NCI-H1417 (cell line): ENCODE results near the gene CACNG6.
"Not testable (repeated sequence)": the region's sequence is repeated elsewhere in the genome, so short reads cannot be mapped to it uniquely, and the experiment has no call there.

Source experiments
- DNase-seq, 3 experiments: peaks; one replicate each; lab custom pipeline; 2025; lab: John Stamatoyannopoulos, UW

Gene CACNG6

DNA sequence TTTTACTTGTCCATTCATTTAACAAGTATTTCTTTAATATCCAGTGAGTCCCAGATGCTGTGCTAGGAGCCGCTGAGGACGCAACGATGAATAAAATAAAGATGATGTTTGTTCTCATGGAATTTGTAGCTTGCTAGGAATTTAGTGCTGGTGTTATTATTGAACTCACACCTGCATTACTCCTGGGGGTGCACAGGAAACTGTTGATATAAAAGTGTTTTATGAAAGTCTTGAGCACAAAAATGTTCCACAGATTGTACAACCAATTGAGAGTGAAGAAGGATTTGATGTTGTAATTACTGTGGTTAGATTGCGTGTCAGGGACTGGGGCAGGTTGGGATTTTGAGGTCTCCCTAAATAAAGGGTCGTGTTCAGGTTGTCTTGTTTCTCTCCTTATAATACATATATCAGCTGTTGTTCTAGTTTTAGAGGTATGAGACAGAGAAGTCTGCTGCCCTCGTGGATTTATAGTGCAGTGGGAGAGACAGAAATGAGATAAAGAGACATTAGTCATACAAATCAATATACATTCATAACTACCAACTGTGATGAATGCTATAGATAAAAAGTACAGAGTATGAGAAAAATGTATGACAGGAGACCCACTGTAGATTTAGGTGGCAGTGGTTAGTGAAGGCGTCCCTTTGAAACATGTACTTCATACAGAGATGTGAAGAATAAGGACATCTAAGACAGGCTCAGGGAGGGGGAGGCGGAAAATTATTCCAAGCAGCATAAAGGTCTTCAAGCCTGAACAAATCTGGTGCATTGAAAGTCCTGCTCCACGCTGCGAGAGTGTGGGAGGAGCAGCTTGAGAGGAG is 11.3 kb downstream of the CACNG6 start:
- no peak for DNase-seq

- no peak for DNase-seq
These were observed 18.0 kb downstream of the CACNG6 start for GRCh38 chr19:54009440-54009839.

GRCh38 chr19:54010474-54010873 is 19.0 kb downstream of the CACNG6 start:
- no peak for DNase-seq

- no peak for DNase-seq
These were observed 20.2 kb downstream of the CACNG6 start for GRCh38 chr19:54011507-54012211.

DNA sequence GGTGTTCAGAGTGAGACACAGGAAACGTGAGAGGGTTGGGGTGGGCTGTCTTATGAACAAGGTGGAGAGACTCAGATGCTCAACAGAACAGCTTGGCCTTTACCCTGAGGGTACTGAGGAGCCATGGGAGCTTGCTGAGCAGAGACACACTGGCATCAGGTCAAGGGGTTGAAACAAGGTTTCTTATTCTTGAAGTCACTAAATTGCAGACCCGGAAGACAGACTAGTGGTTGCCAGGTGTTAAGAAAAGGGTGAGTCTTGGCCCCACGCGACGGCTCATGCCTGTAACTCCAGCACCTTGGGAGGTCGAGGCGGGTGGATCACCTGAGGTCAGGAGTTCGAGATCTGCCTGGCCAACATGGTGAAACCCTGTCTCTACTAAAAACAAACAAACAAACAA is 22.4 kb downstream of the CACNG6 start:
- DNase-seq: no peak

DNA sequence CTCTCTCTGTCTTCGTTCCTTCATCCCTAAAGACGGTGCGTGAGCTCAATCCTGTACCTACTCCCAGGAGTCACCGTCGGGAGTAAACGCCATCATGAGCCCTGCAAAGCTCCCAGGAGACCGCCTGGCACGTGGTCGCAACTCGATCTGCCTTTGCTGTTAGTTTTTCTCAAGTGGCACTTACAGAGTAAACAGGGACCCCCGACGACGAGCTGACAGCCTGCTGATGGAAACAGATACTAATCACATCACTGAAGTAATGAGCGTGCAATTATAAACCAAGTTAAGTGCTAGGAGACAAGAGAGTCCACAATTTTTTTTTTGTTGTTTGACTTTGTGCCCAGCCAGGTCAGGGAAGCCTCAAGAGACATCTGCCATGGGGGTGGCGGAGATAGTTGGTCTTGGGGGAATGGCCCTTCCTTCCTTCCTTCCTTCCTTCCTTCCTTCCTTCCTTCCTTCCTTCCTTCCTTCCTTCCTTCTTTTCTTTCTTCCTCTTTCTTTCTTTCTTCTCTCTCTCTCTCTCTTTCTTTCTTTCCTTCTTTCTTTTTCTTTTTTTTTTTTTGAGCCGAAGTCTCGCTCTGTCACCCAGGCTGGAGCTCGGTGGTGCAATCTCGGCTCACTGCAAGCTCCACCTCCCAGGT is 23.6 kb downstream of the CACNG6 start:
- DNase-seq: peak; percentile 7 to 72 (median 20)

- DNase-seq: no peak
These were observed 25.8 kb downstream of the CACNG6 start for GRCh38 chr19:54017261-54017660.

DNA sequence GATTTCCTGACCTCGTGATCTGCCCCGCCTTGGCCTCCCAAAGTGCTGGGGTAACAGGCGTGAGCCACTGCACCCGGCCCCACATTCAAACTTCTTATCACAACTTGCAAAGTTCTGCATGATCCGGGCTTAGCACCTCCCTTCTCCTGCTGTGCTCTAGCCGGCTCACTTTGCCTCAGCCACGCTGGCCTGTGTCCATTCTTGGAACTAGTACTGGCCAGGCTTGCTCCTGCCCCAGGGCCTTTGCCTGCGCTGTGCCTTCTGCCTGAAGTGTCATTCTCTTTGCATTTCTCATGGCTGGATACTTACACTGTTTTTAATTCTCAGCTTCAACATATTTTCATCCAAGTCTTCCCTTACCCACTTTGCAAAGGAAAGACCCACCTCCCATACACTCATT is 29.9 kb downstream of the CACNG6 start:
- no peak for DNase-seq

GRCh38 chr19:54021932-54022331 is 30.5 kb downstream of the CACNG6 start:
- no peak for DNase-seq

- DNase-seq: no peak
These were observed 31.8 kb downstream of the CACNG6 start for GRCh38 chr19:54023191-54023590.

GRCh38 chr19:54024660-54025059 is 33.2 kb downstream of the CACNG6 start:
- no peak for DNase-seq

- no peak for DNase-seq
These were observed 35.2 kb downstream of the CACNG6 start for GRCh38 chr19:54026656-54027055.

DNA sequence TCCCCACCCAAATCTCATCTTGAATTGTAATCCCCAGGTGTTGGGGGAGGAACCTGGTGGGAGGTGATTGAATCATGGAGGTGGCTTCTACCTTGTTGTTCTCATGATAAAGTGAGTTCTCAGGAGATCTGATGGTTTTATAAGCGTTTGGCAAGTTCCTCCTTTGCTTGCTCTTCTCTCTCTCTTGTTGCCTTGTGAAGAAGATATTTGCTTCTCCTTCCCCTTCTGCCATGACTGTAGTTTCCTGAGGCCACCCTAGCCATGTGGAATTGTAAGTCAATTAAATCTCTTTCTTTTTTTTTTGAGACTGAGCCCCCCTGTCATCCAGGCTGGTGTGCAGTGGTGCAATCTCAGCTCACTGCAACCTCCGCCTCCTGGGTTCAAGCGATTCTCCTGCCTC is 37.9 kb downstream of the CACNG6 start:
- DNase-seq: no peak

DNA sequence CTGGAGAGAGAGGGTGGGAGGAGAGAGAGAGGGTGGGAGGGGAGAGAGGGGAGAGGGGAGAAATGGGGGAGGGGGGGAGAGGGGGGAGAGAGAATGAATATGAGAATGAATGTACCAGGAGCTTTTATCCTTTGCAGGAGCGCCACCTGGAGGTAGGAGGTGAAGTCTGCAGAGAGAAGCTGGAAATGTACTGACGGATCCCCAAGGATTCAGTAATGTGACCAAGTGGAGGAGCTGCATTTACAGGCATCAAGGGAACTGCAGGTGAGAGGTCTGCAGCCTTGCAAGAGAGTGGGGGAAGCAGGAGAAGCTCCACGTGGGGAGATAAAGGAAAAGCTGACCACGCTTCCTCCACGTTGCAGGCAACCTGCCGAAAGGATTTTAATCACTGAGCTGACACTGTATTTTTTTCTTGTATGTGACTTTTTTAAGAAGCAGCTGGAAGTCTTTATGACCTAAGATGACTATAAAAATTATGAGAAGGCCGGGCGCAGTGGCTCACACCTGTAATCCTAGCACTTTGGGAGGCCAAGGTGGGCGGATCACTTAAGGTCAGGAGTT is 38.6 kb downstream of the CACNG6 start:
- DNase-seq: peak; percentile 3 to 60 (median 27)

GRCh38 chr19:54030895-54031586 is 39.6 kb downstream of the CACNG6 start:
- DNase-seq: no peak

DNA sequence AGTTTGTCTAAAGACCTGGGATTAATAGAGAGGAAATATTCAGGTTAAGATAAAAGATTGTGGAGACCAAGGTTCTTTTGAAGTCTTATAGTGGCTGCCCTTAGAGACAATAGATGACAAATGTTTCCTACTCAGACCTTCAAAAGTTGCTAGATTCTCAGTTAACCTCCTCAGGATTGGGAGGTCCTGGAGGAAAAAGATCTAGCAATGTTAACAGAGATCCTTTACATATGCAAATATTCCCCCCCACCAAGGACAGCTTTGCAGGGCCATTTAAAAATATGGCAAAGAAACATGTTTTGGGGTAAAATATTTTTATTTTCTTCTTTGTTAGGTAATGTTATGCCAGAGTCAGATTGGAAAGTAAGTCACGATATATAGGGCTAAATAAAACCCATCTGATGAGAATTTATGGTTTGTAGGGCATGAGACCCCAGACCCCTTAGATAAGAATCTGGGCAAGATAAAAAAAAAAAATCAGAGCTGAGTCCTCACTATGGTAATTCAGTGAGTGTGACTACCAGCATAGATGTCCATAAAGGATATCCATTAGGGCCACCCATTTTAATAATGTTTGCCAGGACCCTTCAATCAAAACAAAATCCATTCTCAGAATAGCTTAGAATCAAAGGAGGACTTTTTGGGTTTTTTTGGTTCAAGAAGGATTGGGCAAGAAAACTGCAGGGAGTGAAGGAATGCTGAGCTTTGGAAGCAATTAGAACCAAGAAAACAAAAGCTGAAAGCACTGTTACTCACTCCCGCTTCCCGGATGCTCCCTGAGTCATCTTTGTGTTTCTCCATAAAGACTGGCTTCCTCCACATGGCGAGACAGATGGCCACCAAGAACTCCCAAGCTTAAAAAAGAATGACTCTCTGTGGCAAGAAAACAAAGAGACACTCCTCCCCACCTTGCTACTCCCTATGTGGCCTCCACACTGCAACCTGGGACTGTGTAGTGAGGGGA is 44.1 kb downstream of the CACNG6 start:
- DNase-seq: no peak

DNA sequence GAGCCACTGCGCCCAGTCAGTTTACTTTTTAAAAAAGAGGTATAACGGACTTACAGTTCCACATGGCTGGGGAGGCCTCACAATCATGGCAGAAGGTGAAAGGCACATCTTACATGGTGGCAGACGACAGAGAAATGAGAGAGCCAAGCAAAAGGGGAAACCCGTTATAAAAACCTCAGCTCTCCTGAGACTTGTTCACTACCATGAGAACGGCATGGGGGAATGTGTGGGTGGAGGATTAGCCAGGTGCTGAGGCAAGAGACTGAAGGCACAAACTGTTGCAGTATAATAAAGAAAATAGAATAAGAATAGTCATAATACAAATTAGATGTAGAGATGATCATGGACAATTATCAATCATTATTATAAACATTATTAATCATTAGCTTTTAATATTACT is 45.1 kb downstream of the CACNG6 start:
- not testable (repeated sequence) for DNase-seq

DNA sequence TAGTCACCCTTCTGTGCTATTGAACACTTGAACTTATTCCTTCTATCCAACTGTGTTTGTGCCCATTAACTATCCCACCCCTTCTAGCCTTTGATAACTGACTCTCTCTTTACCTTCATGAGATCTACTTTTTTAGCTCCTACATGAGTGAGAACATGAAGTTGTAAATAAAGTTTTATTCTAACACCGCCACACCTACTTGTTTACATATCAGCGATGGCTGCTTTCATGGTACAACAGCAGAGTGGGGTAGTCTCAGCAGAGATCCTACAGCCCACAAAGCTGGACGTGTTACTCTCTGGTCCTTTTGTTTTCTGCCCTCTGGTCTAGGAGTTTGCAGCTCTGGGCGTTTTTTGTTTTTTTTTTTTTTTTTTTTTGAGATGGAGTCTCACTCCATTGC is 48.6 kb downstream of the CACNG6 start:
- DNase-seq: no peak

DNA sequence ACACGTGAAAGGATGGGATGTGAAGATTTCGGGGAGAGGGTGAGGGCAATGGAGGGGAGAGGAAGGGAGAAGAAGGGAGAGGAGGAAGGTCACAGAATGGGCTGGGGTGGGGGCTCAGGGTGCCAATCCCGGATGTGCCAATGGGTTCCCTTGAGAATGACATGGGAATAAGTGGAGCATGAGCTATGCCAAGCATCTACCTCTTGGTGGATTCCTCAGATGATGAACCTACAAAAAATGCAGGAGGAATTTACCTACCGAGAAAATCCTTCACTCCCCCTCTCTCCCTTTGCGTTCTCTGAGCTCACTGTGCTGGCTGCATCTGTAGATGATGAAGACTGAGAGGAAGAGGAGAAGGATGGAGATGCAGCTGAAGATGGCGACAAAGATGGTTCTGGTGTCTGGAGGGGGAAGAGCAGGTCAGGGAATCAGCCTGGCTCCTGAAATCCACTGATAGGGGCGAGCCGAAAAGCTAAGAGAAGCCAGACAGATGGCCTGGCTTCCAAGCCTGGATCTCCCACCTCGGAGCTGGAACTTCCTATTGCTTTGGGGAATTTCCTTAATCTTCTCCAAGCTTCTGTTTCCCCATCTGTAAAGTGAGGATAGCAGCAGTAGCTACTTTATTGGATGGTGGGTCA is 50.7 kb downstream of the CACNG6 start:
- DNase-seq: no peak

DNA sequence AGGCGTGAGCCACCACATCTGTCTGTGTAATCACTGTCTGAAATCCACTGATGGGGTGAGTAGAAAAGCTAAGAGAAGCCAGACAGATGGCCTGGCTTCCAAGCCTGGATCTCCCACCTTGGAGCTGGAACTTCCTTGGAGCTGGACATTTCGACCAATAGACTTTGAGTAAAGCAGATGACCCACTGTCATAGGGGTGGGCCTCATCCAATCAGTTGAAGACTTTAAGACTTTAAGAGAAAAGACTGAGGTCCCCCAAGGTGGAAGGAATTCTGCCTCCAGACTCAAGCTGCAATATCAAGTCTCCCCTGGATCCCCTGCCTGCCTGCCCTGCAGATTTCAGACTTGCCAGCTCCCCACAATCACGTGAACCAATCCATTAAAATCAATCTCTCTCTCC is 51.6 kb downstream of the CACNG6 start:
- no peak for DNase-seq
